HL-60 (cell line): Measurements from ENCODE around the gene DNAH7.

ENCODE experiments used
- DNase-seq, 2 experiments: peaks; one replicate each; pipeline ENCODE4 v3.0.0-alpha.2; 2010 to 2020; ENCODE audit warnings: low read depth in 1 of 2, low spot score in 1 of 2
- H3K27ac ChIP-seq: fragments of 250-450 bp; sonication (Bioruptor Pico); replicated peaks from 2 replicates; pipeline ENCODE4 v1.5.1; 2020; ENCODE audit warnings: mild to moderate bottlenecking, moderate library complexity
- H3K27me3 ChIP-seq: fragments of 250-450 bp; sonication (Bioruptor Pico); 2 replicates; pipeline ENCODE4 v1.5.1; 2021; ENCODE audit warnings: mild to moderate bottlenecking, moderate library complexity; ENCODE audit not compliant: insufficient read depth, poor library complexity, severe bottlenecking
- H3K4me3 ChIP-seq: replicated peaks from 2 replicates; pipeline ENCODE4 v1.5.1; 2011; ENCODE audit warnings: mild to moderate bottlenecking, control low read depth, low read length; ENCODE audit not compliant: insufficient read depth
- GABPA ChIP-seq: IDR thresholded peaks from 2 replicates; pipeline ENCODE4 v1.6.1; 2012; ENCODE audit warnings: low read depth
- POLR2AphosphoS5 ChIP-seq: IDR thresholded peaks from 2 replicates; pipeline ENCODE4 v1.6.1; 2012; ENCODE audit warnings: low read depth
- REST ChIP-seq: IDR thresholded peaks from 2 replicates; pipeline ENCODE4 v1.6.1; 2012; ENCODE audit warnings: low read depth; ENCODE audit not compliant: insufficient replicate concordance
- SPI1 ChIP-seq: IDR thresholded peaks from 2 replicates; pipeline ENCODE4 v1.6.1; 2012; ENCODE audit warnings: low read depth, mild to moderate bottlenecking, borderline replicate concordance
- TF ChIP-seq, protein P1 (sequence below): IDR thresholded peaks from one replicate; pipeline ENCODE4 v1.5.1; 2011; ENCODE audit warnings: low read length, control low read depth, inconsistent platforms; ENCODE audit not compliant: insufficient read depth

The DNAH7 gene

DNA sequence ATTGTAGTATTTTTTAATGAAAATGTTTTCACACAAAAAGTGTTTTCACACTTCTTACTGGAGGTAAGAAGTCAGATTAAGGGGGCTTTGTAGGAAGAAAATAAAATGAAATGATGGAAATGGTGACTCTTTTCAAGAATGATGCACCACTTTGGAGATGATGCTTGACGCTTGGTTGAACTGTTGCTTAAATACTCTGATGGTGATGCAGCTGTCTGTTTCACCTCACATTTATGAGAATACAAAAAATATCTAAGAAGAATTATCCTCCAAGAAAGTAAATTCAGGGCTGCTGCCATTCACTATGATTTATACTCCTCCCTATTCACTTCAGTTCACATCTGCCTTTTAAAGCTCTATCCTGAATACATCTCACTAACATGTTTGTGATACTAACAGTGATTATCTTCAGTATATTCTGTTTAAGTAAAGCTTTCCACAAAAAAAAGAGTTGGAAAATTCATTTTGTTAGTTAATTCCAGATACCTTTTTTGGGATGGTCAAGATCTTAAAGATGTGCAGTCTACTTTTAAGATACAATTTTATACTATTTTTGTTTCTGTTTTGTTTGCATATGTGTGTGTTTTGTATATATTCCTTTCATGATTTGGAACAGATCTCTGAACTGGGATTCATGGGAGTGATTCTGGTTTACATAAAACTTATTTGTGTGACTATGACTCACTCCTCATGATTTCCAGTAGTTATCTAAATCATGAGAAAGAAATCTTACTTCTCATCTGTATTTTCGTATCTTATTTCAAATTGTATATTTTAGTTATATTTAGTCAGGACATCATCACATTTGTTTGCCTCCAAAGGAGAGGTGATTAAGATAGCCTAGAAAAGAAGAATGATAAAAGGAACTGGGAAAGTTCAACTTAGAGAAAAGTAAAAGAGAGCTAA is 358.5 kb downstream of the DNAH7 start:
- Histone ChIP-seq H3K4me3 (no peak overlapping the region), H3K27ac (no peak overlapping the region), H3K27me3 (no peaks in the 10 kb centered on the region)
- no peak for DNase-seq
- TF ChIP-seq SPI1 (no peak), GABPA (no peak), POLR2AphosphoS5 (no peak), REST (no peak)
- TF ChIP-seq, protein P1, sequence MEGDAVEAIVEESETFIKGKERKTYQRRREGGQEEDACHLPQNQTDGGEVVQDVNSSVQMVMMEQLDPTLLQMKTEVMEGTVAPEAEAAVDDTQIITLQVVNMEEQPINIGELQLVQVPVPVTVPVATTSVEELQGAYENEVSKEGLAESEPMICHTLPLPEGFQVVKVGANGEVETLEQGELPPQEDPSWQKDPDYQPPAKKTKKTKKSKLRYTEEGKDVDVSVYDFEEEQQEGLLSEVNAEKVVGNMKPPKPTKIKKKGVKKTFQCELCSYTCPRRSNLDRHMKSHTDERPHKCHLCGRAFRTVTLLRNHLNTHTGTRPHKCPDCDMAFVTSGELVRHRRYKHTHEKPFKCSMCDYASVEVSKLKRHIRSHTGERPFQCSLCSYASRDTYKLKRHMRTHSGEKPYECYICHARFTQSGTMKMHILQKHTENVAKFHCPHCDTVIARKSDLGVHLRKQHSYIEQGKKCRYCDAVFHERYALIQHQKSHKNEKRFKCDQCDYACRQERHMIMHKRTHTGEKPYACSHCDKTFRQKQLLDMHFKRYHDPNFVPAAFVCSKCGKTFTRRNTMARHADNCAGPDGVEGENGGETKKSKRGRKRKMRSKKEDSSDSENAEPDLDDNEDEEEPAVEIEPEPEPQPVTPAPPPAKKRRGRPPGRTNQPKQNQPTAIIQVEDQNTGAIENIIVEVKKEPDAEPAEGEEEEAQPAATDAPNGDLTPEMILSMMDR: no peak

DNA sequence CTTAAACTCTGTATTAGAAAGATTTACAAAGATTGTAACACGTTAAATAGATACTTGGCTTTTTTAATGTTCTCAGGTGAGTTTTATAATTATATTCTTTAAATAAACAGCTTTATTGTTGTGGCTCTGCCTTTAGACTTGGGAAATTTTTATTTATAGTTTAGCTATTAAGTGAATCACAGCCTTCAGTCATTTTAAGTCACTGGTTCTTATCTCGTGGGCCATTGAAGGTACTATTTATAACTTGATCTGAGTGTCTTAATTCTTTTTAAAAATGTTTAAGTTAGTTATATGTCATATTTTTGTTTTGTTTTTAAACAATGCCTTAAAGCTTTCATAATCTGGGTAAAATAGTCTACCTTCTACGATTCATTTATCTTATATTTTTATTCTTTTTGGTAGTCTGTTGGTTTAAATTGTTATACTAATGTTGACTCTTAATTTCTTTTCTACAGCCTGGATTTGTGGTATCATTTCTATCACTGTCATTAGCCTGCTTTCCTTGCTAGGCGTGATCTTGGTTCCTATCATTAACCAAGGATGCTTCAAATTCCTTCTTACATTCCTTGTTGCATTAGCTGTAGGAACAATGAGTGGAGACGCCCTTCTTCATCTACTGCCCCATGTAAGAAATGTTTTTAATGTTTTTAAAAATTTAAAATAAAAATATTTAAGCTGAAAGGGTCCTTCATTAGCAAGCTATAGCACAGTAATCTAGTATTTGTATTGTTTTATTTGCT is 362.3 kb downstream of the DNAH7 start:
- H3K27ac ChIP-seq: no peak overlapping the region
- H3K27me3 ChIP-seq: no peaks in the 10 kb centered on the region
- DNase-seq: no peak
- H3K4me3 ChIP-seq: no peak overlapping the region
- no peak for TF ChIP-seq POLR2AphosphoS5
- TF ChIP-seq SPI1: no peak
- no peak for TF ChIP-seq GABPA
- TF ChIP-seq REST: no peak
- TF ChIP-seq, protein P1: no peak

DNA sequence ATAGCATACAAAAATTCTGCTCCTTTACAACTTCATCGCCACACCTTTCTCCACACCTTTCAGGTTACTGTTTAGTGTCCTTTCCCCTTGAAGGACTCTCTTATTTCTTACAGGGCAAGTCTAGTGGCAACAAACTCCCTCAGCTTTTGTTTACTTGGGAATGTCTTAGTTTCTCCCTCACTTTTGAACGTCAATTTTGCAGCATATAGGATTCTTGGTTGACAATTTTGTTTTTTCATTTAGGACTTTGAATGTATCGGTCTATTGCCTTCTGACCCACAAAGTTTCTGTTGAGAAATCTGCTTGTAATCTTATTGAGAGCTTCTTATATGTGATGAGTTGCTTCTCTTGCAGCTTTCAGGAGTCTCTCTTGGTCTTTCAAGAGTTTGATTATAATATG is 368.2 kb downstream of the DNAH7 start:
- TF ChIP-seq POLR2AphosphoS5: no peak
- TF ChIP-seq SPI1: no peak
- TF ChIP-seq REST: no peak
- no peak for TF ChIP-seq GABPA
- TF ChIP-seq, protein P1: no peak
- Histone ChIP-seq H3K4me3 (no peak overlapping the region), H3K27me3 (no peaks in the 10 kb centered on the region), H3K27ac (no peak overlapping the region)
- DNase-seq: no peak
